Measurements from ENCODE around the gene SNX32.

DNA sequence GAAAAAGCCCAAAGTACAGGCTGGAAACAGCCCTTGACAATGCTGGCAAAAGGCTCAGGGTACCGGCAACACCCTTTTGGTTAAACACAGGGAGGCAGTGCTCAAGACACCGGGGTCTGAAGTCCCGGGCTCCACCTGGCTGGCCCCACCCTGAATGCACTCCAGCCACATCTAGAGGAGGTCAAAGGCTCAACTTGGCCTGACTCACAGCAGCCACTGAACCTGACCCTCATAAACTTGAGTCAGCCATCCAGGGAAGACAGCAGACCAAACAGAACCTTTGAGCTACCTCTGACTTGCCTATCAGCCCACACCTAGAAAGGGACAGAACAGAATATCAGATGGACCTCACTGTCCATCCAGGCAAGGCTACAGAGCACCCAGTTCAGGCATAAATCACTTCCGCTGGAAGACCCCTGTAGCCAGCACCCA, 20.4 kb downstream of the SNX32 start:
- TF ChIP-seq, protein P1, sequence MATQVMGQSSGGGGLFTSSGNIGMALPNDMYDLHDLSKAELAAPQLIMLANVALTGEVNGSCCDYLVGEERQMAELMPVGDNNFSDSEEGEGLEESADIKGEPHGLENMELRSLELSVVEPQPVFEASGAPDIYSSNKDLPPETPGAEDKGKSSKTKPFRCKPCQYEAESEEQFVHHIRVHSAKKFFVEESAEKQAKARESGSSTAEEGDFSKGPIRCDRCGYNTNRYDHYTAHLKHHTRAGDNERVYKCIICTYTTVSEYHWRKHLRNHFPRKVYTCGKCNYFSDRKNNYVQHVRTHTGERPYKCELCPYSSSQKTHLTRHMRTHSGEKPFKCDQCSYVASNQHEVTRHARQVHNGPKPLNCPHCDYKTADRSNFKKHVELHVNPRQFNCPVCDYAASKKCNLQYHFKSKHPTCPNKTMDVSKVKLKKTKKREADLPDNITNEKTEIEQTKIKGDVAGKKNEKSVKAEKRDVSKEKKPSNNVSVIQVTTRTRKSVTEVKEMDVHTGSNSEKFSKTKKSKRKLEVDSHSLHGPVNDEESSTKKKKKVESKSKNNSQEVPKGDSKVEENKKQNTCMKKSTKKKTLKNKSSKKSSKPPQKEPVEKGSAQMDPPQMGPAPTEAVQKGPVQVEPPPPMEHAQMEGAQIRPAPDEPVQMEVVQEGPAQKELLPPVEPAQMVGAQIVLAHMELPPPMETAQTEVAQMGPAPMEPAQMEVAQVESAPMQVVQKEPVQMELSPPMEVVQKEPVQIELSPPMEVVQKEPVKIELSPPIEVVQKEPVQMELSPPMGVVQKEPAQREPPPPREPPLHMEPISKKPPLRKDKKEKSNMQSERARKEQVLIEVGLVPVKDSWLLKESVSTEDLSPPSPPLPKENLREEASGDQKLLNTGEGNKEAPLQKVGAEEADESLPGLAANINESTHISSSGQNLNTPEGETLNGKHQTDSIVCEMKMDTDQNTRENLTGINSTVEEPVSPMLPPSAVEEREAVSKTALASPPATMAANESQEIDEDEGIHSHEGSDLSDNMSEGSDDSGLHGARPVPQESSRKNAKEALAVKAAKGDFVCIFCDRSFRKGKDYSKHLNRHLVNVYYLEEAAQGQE (IDR thresholded peaks at IDR 0.05; ENCODE audit: low read depth): no peak
- TF ChIP-seq, protein P2, sequence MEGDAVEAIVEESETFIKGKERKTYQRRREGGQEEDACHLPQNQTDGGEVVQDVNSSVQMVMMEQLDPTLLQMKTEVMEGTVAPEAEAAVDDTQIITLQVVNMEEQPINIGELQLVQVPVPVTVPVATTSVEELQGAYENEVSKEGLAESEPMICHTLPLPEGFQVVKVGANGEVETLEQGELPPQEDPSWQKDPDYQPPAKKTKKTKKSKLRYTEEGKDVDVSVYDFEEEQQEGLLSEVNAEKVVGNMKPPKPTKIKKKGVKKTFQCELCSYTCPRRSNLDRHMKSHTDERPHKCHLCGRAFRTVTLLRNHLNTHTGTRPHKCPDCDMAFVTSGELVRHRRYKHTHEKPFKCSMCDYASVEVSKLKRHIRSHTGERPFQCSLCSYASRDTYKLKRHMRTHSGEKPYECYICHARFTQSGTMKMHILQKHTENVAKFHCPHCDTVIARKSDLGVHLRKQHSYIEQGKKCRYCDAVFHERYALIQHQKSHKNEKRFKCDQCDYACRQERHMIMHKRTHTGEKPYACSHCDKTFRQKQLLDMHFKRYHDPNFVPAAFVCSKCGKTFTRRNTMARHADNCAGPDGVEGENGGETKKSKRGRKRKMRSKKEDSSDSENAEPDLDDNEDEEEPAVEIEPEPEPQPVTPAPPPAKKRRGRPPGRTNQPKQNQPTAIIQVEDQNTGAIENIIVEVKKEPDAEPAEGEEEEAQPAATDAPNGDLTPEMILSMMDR (IDR thresholded peaks at IDR 0.05 in 2 of 3, conservative IDR thresholded peaks at IDR 0.05 in 1 of 3; ENCODE audit: borderline replicate concordance in 1 of 3, insufficient read depth in 1 of 3, low read depth in 2 of 3, low read length in 2 of 3): no peak
- no peak for TF ChIP-seq POLR2A (IDR thresholded peaks at IDR 0.05; ENCODE audit: borderline replicate concordance, extremely low read depth, insufficient read depth, insufficient read length)

All from HCT116 (cell line).